ENCODE measurements around the gene MAD1L1. TPM values are rescaled to one million over a fixed set of nuclear protein-coding genes. Genes with fewer than 3 reads are reported as not detected.

Gene MAD1L1
- polyA plus RNA-seq, 1 experiment: 32.0 TPM

GRCh38 chr7:2134740-2135139 lies 98.0 kb downstream of the MAD1L1 start:
- H3K4me3 ChIP-seq (ENCODE audit: low read depth, low read length): no peak overlapping the region
- H3K36me3 ChIP-seq (ENCODE audit: control insufficient read depth, insufficient read depth, low read length): peaks cover 7% of the 10 kb centered on the region
- ChIA-PET CTCF (interaction anchor here (1.0 kb wide), 2 partner anchors 18 to 26 kb away, joined by 3 to 4 read pairs; no protein-coding TSS in a partner anchor), POLR2A (no interaction called here)
- DNase-seq (ENCODE audit: low read depth): no peak
- H3K27me3 ChIP-seq (ENCODE audit: control insufficient read depth, insufficient read depth, low read length): no peaks in the 10 kb centered on the region
- TF ChIP-seq, protein P1, sequence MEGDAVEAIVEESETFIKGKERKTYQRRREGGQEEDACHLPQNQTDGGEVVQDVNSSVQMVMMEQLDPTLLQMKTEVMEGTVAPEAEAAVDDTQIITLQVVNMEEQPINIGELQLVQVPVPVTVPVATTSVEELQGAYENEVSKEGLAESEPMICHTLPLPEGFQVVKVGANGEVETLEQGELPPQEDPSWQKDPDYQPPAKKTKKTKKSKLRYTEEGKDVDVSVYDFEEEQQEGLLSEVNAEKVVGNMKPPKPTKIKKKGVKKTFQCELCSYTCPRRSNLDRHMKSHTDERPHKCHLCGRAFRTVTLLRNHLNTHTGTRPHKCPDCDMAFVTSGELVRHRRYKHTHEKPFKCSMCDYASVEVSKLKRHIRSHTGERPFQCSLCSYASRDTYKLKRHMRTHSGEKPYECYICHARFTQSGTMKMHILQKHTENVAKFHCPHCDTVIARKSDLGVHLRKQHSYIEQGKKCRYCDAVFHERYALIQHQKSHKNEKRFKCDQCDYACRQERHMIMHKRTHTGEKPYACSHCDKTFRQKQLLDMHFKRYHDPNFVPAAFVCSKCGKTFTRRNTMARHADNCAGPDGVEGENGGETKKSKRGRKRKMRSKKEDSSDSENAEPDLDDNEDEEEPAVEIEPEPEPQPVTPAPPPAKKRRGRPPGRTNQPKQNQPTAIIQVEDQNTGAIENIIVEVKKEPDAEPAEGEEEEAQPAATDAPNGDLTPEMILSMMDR (IDR thresholded peaks at IDR 0.05; ENCODE audit: insufficient read depth, low read depth, low read length): no peak

- Histone ChIP-seq H3K36me3 (ENCODE audit: control insufficient read depth, insufficient read depth, low read length) (peaks cover 7% of the 10 kb centered on the region), H3K27me3 (ENCODE audit: control insufficient read depth, insufficient read depth, low read length) (no peaks in the 10 kb centered on the region), H3K4me3 (ENCODE audit: low read depth, low read length) (no peak overlapping the region)
- CTCF ChIA-PET: no interaction called here
- POLR2A ChIA-PET: no interaction called here
- TF ChIP-seq, protein P1 (IDR thresholded peaks at IDR 0.05; ENCODE audit: insufficient read depth, low read depth, low read length): no peak
- no peak for DNase-seq (ENCODE audit: low read depth)
These were observed 100.5 kb downstream of the MAD1L1 start for GRCh38 chr7:2132243-2132642.

GRCh38 chr7:2131800-2132199 lies 100.9 kb downstream of the MAD1L1 start:
- CTCF ChIA-PET: interaction anchor here (1.0 kb wide), 1 partner anchor 83 kb away, joined by 5 read pairs; no protein-coding TSS in a partner anchor
- Histone ChIP-seq H3K4me3 (ENCODE audit: low read depth, low read length) (no peak overlapping the region), H3K27me3 (ENCODE audit: control insufficient read depth, insufficient read depth, low read length) (no peaks in the 10 kb centered on the region), H3K36me3 (ENCODE audit: control insufficient read depth, insufficient read depth, low read length) (peaks cover 7% of the 10 kb centered on the region)
- DNase-seq (ENCODE audit: low read depth): no peak
- POLR2A ChIA-PET: no interaction called here
- TF ChIP-seq, protein P1 (IDR thresholded peaks at IDR 0.05; ENCODE audit: insufficient read depth, low read depth, low read length): no peak

DNA sequence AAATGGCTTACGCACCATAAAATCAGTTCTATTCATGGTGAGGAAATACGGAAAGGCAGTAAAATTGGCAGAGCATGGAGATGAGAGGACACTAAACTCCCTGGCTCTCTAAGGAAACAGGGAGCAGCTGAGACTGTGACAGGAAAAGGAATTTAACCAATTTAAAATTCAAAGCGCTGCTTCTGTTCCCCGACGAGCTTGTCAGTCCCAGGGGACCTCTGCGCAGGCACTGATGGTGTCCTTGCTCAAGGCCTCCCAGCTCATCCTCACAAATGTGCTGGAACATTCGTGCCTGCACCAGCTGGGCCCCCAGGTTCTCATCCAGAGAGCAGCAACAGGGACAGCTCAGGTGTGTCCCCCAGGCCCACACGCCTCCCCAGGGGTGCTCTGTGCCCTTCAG lies 101.4 kb downstream of the MAD1L1 start:
- ChIA-PET POLR2A (no interaction called here), CTCF (interaction anchor here (1.0 kb wide), 1 partner anchor 84 kb away, joined by 5 read pairs; no protein-coding TSS in a partner anchor)
- no peak for DNase-seq (ENCODE audit: low read depth)
- Histone ChIP-seq H3K36me3 (ENCODE audit: control insufficient read depth, insufficient read depth, low read length) (peaks cover 7% of the 10 kb centered on the region), H3K27me3 (ENCODE audit: control insufficient read depth, insufficient read depth, low read length) (no peaks in the 10 kb centered on the region), H3K4me3 (ENCODE audit: low read depth, low read length) (no peak overlapping the region)
- TF ChIP-seq, protein P1 (IDR thresholded peaks at IDR 0.05; ENCODE audit: insufficient read depth, low read depth, low read length): no peak

GRCh38 chr7:2130096-2130375 lies 102.7 kb downstream of the MAD1L1 start:
- ChIA-PET POLR2A (no interaction called here), CTCF (no interaction called here)
- Histone ChIP-seq H3K27me3 (ENCODE audit: control insufficient read depth, insufficient read depth, low read length) (no peaks in the 10 kb centered on the region), H3K4me3 (ENCODE audit: low read depth, low read length) (no peak overlapping the region), H3K36me3 (ENCODE audit: control insufficient read depth, insufficient read depth, low read length) (peaks cover 8% of the 10 kb centered on the region)
- TF ChIP-seq, protein P1 (IDR thresholded peaks at IDR 0.05; ENCODE audit: insufficient read depth, low read depth, low read length): no peak
- DNase-seq (ENCODE audit: low read depth): no peak
